IPS DF 19.7 (cell line): Measurements from ENCODE around the gene CHSY3.

Source experiments
- DNase-seq: peaks from one replicate; pipeline ENCODE4 v3.0.0-alpha.2; 2013; ENCODE audit warnings: low read depth, low spot score

The CHSY3 gene

DNA sequence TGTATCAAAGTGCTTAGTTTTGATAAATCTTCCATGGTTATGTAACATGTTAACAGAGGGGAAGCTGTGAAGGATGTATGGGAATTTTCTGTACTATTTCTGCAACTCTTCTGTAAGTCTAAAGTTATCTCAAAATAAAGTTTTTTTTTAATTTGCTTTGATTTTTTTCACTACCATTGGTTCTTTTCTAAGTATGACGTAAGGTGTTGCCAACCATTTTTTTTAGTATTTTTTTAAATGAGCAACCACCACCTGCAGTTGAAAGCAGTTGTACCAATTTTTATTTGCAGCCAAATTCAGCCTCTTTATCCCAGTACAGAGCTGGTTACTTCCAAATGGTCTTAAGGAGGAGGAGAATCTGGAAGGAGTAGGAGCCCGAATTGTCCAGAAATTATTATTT, 192.2 kb downstream of the CHSY3 start:
- DNase-seq = no peak

DNA sequence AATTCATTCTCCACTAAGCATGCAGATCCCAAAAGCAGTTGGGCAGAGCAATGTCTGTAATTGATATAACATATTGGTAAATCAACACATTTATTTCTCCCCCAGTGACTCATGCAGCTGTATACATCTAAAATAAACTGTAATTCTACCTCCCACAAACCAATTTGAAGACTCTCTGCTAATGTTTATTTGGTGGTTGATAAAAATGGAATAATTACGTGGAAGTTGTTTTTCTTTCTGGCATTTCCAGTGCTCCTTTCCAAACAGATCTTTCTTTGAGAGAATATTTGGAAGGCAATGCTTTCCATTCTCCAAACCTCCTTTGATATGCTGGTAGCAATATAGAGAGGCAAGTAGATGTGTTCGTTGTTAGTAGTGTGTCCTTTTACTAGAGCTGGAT, 194.7 kb downstream of the CHSY3 start:
- no peak for DNase-seq

DNA sequence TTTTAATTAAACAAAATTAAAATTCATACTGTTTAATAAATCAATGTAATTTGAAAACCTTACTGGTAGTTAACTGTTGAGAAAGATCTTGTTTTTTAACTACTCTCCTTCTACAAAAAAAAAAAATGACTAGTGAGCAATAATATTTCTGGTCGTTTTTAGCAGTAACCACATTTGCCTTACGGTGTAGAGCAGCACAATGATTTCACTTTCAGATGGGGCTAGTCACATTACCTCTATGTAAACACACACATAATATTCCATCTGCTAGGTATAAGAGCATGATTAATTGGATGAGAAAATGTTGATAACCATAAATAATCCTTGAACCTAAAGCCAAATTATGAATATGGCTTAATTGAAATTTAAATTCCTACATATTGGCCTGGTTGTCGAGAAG, 198.1 kb downstream of the CHSY3 start:
- DNase-seq = no peak

DNA sequence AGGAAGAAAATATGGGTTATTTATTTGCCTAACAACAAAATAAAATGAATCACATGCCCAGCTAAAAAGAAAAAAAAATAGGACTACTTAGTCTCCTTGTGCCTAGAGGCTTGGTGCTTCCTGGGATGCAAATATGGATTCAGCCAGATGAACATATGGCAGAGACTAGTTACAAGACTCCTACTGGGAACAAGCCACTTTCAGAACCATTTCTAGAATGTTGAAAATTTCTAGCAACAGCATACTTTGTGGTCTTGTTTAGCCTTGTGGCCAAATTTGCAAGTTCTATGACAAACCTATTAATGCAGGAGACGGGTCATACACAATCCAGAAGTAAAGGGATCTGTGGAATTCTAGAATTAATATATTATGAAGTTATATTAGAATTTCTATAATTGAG, 198.7 kb downstream of the CHSY3 start:
- DNase-seq = no peak

DNA sequence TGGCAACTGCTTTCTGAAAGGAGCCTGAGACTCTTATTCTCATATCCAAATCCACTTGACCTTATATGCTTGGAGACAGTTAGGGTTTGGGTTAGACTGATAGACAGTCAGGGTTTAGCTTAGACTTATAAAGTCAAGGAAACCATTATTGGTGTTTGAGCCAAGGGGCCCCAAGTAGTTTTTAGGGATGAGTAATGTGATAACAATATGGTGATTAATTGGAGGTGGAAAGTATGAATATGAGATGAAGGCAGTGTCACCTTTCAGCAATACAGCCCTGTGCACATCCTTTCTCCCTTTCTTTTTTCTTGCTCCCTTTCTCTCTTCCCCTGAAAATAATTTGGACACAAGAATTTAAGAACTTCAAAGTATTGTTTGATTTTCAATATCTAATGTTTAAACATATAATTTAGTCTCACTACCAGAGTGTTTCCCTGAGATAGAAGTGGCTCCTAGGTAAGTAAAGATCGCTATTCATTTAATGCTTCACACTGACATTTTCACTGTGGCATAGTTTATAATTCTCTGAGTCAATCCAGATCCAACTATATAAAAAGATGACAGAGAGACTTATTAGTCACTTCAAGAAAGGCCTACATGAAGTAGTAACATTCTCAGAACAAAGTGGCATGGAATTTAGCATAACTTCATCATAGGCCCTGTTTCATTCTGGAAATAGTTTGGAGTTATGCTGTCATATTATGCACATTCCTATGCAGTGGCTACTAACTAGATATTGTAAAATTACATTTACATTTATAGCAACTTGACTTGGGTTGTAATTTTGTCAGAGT, 200.8 kb downstream of the CHSY3 start:
- no peak for DNase-seq

DNA sequence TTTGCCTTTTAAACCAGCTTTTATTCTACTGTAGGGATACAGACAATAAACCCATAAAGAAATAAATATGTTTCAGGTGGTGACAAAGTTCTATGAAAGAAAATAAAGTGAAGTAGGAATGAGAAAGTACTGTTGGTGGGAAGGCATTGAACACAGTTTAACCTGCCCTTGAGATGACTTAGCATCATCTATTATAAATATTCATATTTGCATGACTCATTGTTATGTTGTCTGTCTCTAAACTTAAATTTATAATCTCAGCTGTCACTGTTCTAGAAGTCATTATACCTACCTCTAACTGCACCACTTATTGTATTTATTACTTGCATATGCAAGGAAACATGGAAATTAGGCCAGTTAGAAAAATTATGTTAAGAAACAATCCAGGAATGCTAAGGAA, 202.2 kb downstream of the CHSY3 start:
- no peak for DNase-seq

DNA sequence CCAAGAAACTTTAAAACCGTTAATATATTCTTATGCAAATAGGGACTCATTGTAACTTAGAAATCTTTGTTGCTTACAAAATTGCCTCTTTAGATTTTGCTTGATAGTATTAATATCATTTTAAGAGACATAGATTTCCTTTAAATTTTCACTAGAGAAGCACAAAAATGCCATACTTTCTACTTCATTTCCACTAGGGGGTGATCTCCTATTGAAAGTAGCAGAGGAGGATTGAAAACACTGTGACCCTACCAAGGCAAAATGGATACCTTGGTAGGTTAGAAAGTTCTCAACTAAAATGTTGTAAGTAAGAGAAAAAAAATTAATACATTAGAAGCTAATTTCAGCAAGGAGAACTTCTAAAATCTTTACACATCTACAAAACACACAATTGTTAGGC, 204.9 kb downstream of the CHSY3 start:
- DNase-seq = no peak

DNA sequence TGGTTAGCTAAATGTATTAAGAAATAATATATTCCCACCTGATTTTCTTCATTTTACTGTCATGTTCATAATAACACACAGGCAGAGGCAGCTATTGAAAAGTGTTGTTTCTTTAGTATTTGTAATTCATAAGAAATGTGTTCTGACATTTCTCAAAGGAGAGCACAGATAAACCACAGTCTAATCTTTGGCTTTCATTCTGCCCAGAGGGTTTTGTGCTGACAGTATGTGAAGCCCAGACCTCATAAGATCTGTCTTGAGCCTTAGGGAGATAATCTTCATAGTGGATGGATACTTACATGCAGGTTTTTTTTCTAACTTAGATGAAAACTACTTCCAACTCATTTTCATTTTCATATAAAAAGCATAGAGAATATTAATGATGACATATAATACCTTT, 206.1 kb downstream of the CHSY3 start:
- no peak for DNase-seq

DNA sequence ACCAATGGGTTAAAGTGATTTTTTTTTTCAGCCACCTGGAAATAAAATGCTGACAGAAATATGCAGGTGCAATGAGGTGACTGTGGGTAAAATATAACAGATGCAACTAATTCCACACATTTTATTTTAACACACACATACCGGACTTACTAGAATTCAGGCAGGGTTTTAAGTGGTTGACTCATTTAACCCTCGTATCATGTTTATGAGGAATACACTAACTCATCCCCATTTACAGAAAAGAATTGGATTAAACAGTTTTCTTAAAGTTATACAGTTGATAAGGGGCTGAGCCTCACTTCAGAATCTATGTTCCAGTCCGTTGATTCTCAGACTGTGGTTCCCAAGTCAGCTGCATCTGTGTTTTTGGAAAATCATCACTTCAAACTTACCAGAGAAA, 207.5 kb downstream of the CHSY3 start:
- DNase-seq = no peak

DNA sequence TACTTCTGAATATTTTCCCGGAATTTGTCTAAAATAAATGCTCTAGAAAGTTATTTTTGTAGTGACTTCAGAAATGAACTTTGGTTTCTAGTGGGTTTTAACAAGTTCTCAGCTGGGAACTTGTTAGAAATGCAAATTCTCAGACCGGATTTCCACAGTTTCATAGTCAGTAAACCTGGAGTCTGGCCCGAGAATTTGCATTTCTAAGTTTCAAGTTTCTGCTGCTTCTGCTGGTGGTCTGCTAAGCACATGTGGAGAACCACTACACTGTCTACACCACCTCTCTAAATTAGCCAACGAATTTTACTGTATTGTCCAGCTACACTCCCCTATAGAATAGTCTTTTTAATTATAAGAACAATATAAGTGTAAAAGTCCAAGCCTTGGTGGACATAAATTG, 208.0 kb downstream of the CHSY3 start:
- no peak for DNase-seq

DNA sequence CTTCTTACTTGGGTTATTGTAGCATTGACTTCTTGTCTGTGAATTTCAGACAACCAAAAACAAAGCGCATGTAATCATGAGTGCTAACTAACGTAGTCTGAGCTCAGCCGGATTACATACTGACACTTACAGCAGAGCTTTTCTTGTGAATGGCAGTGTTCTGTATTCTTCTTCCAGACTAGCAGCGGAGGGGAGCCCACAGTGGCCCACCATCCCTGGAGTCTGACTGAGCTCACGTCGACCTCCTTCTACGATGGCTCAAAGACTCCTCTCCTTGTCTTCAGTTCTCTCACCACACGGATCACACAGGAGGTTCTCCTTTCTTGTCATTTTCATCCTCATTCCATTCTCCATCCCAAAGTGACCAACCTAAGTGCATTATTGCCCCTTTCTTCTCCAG, 211.4 kb downstream of the CHSY3 start:
- no peak for DNase-seq

DNA sequence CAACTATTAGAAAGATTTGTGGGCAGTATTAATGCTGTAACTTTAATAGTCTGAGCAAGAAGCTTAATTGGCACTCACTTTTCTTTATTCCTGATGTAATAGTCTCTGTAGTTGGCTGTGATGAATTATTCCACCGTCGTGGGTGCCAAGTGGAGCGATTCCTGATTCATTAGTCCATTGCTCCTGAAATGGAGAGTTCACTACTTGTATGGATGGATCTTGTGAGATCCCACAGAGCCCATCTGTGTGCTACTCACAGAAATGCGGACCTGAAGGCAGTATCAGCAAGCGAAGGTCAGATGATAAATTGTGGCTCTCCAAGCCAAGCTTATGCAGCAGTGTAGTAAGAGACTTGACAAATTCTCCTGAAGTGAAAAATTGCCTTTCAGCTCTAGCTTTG, 212.2 kb downstream of the CHSY3 start:
- no peak for DNase-seq

DNA sequence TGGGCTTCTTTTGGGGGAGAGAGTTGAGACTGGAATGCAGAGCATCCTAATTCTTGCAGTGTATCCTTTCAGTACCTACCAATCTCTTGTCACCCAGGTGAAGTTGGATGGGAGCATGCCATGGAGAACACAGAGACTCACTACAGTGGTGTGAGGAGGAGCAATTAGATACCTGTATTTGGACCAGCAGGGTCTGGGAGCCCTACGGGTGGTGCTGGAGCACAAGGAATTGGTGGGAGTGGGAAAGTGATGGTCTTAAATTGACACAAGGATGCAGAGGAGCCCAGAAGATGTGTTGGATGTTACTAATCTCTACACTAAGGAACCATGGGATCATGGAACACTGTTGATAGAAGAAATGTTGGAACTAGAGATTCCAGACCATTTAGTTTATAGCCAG, 212.7 kb downstream of the CHSY3 start:
- no peak for DNase-seq

DNA sequence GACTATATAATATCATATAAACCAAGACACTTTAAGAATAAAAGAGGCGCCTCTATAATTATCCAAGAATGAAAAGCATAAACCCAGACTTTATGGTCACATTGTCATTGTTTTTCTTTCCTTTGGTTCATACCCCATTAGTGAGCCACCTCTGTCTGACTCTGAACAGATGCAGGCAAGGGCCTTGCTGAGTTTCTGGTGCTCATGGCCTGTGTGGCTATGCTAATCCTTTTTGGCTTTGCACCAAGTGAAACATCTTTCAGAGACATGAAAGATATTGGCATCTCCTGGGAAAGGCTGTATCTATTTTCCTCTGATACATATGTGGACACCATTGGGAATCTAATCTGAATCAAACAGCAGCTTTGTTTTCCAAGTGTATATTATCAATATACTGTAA, 222.5 kb downstream of the CHSY3 start:
- no peak for DNase-seq

DNA sequence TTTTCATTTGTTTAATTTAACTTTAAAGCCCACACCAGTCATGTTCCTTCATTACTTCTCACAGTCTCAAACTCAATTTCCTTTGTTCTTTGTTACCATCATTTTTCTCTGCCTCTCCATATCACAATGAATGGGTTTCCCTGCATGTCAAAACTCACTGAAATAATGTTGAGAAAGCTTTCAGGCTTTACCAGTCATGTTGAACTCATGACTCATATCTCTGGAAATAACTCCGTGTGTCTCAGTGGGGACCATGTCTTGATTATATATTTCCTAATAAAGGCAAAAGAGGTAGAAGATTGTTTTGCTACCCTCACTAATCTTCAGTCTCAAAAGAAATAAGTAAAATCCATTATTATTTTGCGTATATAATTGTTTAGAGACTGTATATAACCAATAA, 231.2 kb downstream of the CHSY3 start:
- no peak for DNase-seq

DNA sequence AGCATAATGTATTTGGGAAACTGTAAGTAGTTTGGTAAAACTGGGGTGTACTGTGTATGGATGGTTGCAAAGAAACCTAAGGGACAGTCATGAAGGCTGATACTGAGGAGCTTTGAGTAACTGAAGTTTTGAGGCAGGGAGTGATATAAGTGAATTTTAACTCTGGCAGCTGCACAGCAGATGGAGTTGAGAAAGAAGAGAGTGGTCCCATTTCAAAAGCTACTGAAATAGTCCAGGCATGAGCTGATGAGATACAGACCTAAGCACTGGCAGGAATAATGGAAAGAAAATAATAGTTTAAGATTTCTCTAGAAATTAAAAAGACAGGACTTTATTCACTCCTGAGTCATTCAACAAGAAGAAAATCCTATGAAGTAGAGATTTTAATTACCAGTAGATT, 232.0 kb downstream of the CHSY3 start:
- no peak for DNase-seq

DNA sequence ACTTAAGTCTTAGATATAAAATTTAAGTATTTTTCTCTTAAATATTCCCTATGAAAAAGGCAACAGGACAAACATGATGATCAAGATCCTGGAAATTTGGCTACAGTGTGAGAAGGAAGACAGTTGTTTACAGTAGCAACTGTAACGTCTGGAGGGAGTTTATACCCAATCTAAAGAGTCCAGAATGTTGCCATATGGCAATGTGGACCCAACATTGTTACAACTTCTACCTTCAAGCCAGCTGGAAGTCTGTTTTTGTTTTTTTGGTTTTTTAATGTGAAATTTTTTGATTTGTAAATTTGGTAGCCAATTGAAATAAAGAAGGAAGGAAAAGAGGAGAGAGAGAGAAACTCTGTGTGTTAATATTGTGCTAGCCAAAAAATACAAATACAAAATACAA, 233.4 kb downstream of the CHSY3 start:
- no peak for DNase-seq

DNA sequence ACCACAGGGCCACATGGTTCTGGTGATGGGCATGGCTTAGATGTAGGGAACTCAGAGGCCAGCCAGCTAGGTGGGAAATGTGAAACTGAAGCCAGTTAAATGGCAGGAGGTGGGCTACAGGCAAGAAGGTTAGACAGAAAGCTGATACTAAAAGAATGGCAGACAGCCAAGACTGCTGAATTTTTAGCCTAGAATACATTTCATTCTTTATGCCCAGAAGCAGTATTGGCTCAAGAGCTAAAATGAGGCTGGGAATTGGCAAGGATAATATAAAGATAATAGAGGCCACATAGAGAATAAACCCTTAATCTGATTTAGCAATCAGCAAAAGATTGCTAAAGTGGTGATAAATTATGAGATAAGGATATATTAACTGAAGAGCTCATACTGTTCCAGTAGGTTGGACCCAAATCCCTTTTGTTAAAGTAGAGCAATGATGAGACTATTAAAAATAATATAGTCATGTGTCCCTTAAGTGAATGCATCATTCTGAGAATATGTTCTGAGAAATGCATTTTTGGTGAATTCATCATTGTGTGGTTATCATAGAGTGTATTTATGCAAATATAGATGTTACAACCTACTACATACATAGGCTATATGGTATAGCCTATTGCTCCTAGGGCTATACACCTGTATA, 234.3 kb downstream of the CHSY3 start:
- DNase-seq = no peak

DNA sequence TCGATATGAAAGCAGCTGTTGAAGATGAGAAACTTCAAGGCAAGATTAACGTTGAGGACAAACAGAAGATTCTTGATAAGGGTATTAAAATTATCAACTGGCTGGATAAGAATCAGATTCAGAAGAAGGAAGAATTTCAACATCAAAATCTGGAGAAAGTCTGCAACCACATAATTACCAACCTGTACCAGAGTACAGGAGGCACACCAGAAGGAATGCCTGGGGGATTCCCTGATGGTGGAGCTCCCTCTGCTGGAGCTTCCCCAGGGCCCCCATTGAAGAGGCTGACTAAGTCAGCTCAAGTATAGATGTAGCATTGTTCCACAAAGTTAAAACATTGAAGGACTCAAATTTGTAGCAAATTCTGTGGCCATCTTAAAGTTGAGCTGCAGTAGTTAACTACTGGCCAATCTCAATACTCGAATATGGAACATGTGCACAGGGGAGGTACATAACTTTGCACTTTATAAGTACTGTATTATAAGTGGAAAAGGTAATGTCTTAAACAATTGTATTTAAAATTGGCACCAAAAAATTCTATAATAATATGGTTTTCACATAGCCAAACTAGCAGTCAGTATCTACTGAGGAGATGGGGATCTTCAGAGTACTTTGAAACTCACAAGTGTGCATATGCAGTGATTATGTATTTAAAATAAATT, 237.5 kb downstream of the CHSY3 start:
- DNase-seq = no peak

DNA sequence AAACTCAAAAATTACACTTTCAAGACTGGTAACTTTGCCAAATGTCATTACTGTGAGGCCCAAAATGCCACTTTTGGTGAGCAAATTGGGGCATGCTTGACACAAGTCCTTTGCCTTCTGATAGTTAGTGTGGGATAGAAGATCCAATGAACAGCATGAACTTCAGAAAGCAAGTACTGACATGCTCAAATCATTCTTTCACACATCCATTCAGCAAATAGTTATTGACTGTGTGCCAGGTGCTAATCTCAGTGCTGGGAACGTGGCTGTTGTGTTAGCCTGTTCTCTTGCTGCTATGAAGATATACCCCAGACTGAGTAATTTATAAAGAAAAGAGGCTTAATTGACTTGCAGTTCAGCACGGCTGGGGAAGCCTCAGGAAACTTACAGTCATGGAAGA, 247.0 kb downstream of the CHSY3 start:
- no peak for DNase-seq

DNA sequence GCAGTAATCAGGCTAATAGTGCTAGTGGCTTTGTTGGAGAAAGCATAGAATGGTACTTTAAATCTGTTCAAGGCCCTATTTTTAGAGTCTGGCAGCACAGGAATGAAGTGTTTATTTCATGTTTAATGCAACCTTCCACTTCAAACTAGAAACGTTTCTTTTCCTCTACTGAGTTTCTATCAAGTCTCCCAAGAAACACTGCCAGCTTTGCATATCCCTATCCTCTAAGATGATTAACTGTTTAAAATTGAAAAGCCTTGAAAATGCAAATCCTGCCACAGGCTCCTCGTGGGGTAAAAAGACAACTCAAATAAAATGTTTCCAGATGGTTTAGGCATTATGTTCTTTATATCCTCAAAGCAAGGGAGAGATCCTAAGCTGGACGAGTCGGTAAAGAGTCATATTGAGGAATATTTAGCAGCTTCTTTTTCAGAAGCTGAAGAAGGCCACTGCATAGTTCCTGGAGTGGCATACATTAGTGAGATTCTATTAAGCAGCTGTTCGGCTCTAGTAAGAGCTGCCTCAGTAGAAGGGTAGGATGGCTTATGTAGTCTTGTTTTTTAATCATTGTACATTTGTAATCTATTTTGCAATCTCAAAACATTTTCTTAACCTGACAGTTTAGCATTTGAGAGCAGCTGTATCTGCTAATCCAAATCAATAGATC, 251.2 kb downstream of the CHSY3 start:
- no peak for DNase-seq

DNA sequence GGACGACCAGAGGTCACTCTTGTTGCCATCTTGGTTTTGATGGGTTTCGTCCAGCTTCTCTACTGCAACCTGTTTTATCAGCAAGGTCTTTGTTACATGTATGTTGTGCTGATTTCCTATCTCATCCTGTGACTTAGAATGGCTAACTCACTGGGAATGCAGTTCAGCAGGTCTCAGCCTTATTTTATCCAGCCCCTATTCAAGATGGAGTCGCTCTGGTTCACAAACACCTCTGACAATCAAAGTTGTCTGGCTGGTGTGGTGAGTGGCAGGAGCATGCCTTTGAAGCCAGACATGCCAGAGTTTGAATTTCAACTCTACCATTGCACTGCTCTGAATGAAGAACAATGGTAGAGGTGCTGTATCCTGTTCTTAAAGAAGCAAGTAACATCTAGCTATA, 253.8 kb downstream of the CHSY3 start:
- DNase-seq = no peak

DNA sequence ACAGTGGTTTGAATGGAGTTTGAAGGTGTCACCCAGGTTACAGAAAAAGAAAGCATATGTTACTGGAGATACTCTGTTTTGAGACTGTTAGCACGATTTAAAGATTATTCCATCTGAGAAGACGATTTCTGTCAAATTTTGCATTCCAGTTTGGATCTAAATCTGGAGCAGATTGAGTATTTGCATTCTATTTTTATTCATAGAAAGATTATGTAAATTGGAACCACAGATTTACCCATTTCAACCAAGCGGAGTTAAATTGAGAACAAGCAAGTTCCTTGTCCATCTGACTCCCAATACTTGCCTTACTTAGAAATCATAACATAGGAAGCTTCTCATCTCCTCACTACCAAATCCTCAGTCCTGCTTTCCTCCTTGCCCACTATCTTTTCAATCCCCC, 255.7 kb downstream of the CHSY3 start:
- no peak for DNase-seq
